Progenitor cell of endocrine pancreas (in vitro differentiated cells): Measurements from ENCODE around the gene CCDC14. TPM values are rescaled to one million over a fixed set of nuclear protein-coding genes. Genes with fewer than 3 reads are reported as not detected.

Experiments used
- DNase-seq: peaks from one replicate; pipeline ENCODE4 v3.0.0; 2021; ENCODE audit warnings: low spot score; ENCODE audit not compliant: unreplicated experiment
- H3K27ac Mint-ChIP-seq: 2 replicates; pipeline ENCODE4 v1.8.0; 2021; ENCODE audit warnings: mild to moderate bottlenecking, moderate library complexity, mixed read lengths
- H3K27me3 Mint-ChIP-seq: 2 replicates; pipeline ENCODE4 v1.8.0; 2021; ENCODE audit warnings: mixed read lengths
- H3K36me3 Mint-ChIP-seq: 2 replicates; pipeline ENCODE4 v1.8.0; 2022; ENCODE audit warnings: mixed read lengths; ENCODE audit not compliant: insufficient read depth
- H3K4me1 Mint-ChIP-seq: 2 replicates; pipeline ENCODE4 v1.8.0; 2021; ENCODE audit warnings: low read depth, mixed read lengths
- H3K4me3 Mint-ChIP-seq: 2 replicates; pipeline ENCODE4 v1.8.0; 2021; ENCODE audit warnings: low read depth, mild to moderate bottlenecking, moderate library complexity, mixed read lengths
- H3K9me3 Mint-ChIP-seq: 2 replicates; pipeline ENCODE4 v1.8.0; 2021; ENCODE audit warnings: low read depth, mixed read lengths
- CTCF ChIP-seq: fragments of 200-600 bp; sonication (generic); IDR thresholded peaks from one replicate; pipeline ENCODE4 v1.5.0; 2021; ENCODE audit warnings: antibody characterized with exemption, mild to moderate bottlenecking; ENCODE audit not compliant: unreplicated experiment
- total RNA-seq: library from RNA; stranded (reverse); gene quantifications from 2 replicates; pipeline ENCODE4 v1.2.1, GENCODE V29; 2021

CCDC14 gene
- total RNA-seq, 1 donor from 2014 or later, result 114 TPM

- no peak for TF ChIP-seq CTCF
- H3K4me1 Mint-ChIP-seq, result peaks cover 2% of the 10 kb centered on the region
- no peaks in the 10 kb centered on the region for H3K9me3 Mint-ChIP-seq
- H3K4me3 Mint-ChIP-seq, result no peak overlapping the region
- no peak overlapping the region for H3K27ac Mint-ChIP-seq
- DNase-seq, result no peak
- no peaks in the 10 kb centered on the region for H3K27me3 Mint-ChIP-seq
- H3K36me3 Mint-ChIP-seq, result peaks cover 25% of the 10 kb centered on the region
Measured at GRCh38 chr3:123936400-123936799, 24.6 kb downstream of the CCDC14 start.

GRCh38 chr3:123935830-123936229 lies 25.2 kb downstream of the CCDC14 start:
- Mint-ChIP-seq H3K9me3 (no peaks in the 10 kb centered on the region), H3K36me3 (peaks cover 26% of the 10 kb centered on the region)

GRCh38 chr3:123934250-123934649 lies 26.8 kb downstream of the CCDC14 start:
- Mint-ChIP-seq H3K36me3 (peaks cover 28% of the 10 kb centered on the region), H3K27me3 (no peaks in the 10 kb centered on the region), H3K9me3 (no peaks in the 10 kb centered on the region), H3K4me3 (no peak overlapping the region), H3K4me1 (peaks cover 2% of the 10 kb centered on the region), H3K27ac (no peak overlapping the region)
- no peak for DNase-seq
- no peak for TF ChIP-seq CTCF

More at GRCh38 chr3:123935830-123936229, 25.2 kb downstream of the CCDC14 start:
- DNase-seq, result no peak
- Mint-ChIP-seq H3K4me3 (no peak overlapping the region), H3K27me3 (no peaks in the 10 kb centered on the region), H3K4me1 (peaks cover 2% of the 10 kb centered on the region), H3K27ac (peak overlapping the region; percentile 25)
- TF ChIP-seq CTCF, result no peak

GRCh38 chr3:123930445-123930844 lies 30.6 kb downstream of the CCDC14 start:
- Mint-ChIP-seq H3K36me3 (peaks cover 32% of the 10 kb centered on the region), H3K9me3 (no peaks in the 10 kb centered on the region), H3K4me1 (no peaks in the 10 kb centered on the region), H3K27ac (no peak overlapping the region), H3K27me3 (no peaks in the 10 kb centered on the region), H3K4me3 (no peak overlapping the region)
- no peak for TF ChIP-seq CTCF
- DNase-seq, result no peak

- peaks cover 39% of the 10 kb centered on the region for H3K36me3 Mint-ChIP-seq
- no peak for TF ChIP-seq CTCF
- no peaks in the 10 kb centered on the region for H3K4me1 Mint-ChIP-seq
- H3K4me3 Mint-ChIP-seq, result no peak overlapping the region
- DNase-seq, result no peak
- H3K27me3 Mint-ChIP-seq, result no peaks in the 10 kb centered on the region
- H3K9me3 Mint-ChIP-seq, result peaks cover 4% of the 10 kb centered on the region
- H3K27ac Mint-ChIP-seq, result no peak overlapping the region
Measured at GRCh38 chr3:123929325-123929724, 31.7 kb downstream of the CCDC14 start.
